ENCODE data around the gene CSMD2.

DNA sequence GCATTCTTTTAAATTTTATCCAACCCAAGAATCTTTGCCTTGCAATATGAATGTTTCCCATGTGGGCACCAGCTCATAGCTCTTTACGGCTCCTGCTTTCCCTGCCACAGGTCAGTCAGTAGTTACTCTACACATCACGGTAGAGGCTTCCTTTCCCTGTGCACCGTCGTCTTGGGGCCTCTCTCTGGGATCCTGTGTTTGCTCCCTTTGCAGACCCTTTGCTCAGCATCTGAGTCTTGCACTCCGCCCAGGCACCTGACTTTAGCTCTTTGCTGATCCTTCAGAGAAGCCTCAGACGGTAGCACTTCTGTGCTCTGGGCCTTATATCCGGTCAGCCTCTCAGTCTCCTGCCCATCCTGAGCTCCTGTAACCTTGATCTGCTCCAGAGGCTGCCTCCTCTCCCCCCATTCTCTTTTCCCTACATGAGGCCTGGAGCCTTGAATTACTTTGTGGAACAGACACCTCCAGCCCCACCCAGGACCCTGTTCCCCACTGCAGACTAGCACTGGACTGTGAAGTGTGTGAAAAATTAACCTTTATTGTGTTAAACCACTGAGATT lies 484.7 kb downstream of the CSMD2 start:
- TF ChIP-seq, protein P1, sequence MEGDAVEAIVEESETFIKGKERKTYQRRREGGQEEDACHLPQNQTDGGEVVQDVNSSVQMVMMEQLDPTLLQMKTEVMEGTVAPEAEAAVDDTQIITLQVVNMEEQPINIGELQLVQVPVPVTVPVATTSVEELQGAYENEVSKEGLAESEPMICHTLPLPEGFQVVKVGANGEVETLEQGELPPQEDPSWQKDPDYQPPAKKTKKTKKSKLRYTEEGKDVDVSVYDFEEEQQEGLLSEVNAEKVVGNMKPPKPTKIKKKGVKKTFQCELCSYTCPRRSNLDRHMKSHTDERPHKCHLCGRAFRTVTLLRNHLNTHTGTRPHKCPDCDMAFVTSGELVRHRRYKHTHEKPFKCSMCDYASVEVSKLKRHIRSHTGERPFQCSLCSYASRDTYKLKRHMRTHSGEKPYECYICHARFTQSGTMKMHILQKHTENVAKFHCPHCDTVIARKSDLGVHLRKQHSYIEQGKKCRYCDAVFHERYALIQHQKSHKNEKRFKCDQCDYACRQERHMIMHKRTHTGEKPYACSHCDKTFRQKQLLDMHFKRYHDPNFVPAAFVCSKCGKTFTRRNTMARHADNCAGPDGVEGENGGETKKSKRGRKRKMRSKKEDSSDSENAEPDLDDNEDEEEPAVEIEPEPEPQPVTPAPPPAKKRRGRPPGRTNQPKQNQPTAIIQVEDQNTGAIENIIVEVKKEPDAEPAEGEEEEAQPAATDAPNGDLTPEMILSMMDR (IDR thresholded peaks at IDR 0.05), result no peak
- no peak for TF ChIP-seq EZH2phosphoT487 (IDR thresholded peaks at IDR 0.05)

All from neural progenitor cell (in vitro differentiated cells).